Caco-2 (cell line): ENCODE results near the gene ORMDL2. TPM values are rescaled to one million over a fixed set of nuclear protein-coding genes. Genes with fewer than 3 reads are reported as not detected.
"Not testable (repeated sequence)": the region's sequence is repeated elsewhere in the genome, so short reads cannot be mapped to it uniquely, and the experiment has no call there.

Experiments used
- BruUV-seq: library from RNA; stranded (reverse); fragments of 400-500 nt; replicated peaks from 2 replicates; lab custom pipeline; 2021; lab: Mats Ljungman, UMichigan
- CTCF ChIA-PET: fragments of 300-600 bp; sonication (Branson Sonifier 250); formaldehyde crosslinking; loops from one replicate; lab custom pipeline; 2022; ENCODE audit warnings: antibody characterized with exemption; lab: Charles Lee
- POLR2A ChIA-PET: fragments of 300-600 bp; sonication (Branson Sonifier 250); formaldehyde crosslinking; loops from one replicate; lab custom pipeline; 2022; ENCODE audit warnings: antibody characterized with exemption; lab: Charles Lee
- DNase-seq, 2 experiments: peaks; one replicate each; pipeline versions ENCODE4 v3.0.0 to v3.0.0-alpha.2; 2020 to 2022
- H3K27me3 ChIP-seq: replicated peaks from 2 replicates; pipeline ENCODE4 v1.6.0; 2011; ENCODE audit warnings: low read length; ENCODE audit not compliant: control insufficient read depth, insufficient read depth
- H3K36me3 ChIP-seq: 2 replicates; pipeline ENCODE4 v1.5.1; 2011; ENCODE audit warnings: low read length; ENCODE audit not compliant: control insufficient read depth, insufficient read depth
- H3K4me1 ChIP-seq: fragments of 250-450 bp; sonication (Bioruptor Pico); 2 replicates; pipeline ENCODE4 v1.5.1; 2020; ENCODE audit warnings: mild to moderate bottlenecking
- H3K4me3 ChIP-seq: 2 replicates; pipeline ENCODE4 v1.5.1; 2011; ENCODE audit warnings: low read depth, mild to moderate bottlenecking, control low read depth, low read length
- H3K9me3 ChIP-seq: fragments of 250-450 bp; sonication (Bioruptor Pico); 2 replicates; pipeline ENCODE4 v1.5.1; 2020; ENCODE audit warnings: mild to moderate bottlenecking, moderate library complexity
- H3K27ac Mint-ChIP-seq: one replicate; pipeline ENCODE4 v1.8.0; 2022; ENCODE audit warnings: mixed read lengths; ENCODE audit not compliant: unreplicated experiment
- H3K27me3 Mint-ChIP-seq: one replicate; pipeline ENCODE4 v1.8.0; 2022; ENCODE audit warnings: mixed read lengths; ENCODE audit not compliant: insufficient read depth, unreplicated experiment
- H3K36me3 Mint-ChIP-seq: one replicate; pipeline ENCODE4 v1.8.0; 2022; ENCODE audit warnings: mild to moderate bottlenecking, mixed read lengths; ENCODE audit not compliant: insufficient read depth, unreplicated experiment
- H3K4me1 Mint-ChIP-seq: one replicate; pipeline ENCODE4 v1.8.0; 2022; ENCODE audit warnings: low read depth, mixed read lengths; ENCODE audit not compliant: unreplicated experiment
- H3K4me3 Mint-ChIP-seq: one replicate; pipeline ENCODE4 v1.8.0; 2022; ENCODE audit warnings: mild to moderate bottlenecking, moderate library complexity, mixed read lengths; ENCODE audit not compliant: unreplicated experiment
- H3K9me3 Mint-ChIP-seq: one replicate; pipeline ENCODE4 v1.8.0; 2022; ENCODE audit warnings: mixed read lengths; ENCODE audit not compliant: unreplicated experiment
- CTCF ChIP-seq, 2 experiments: fragments of 200-600 bp in 1 of 2; IDR thresholded peaks; 1 replicate in 1 of 2; 2 replicates in 1 of 2; pipeline versions ENCODE4 v1.5.1 to v1.8.0; 2011 to 2022; ENCODE audit warnings: antibody characterized with exemption in 1 of 2, control low read depth in 1 of 2, inconsistent platforms in 1 of 2, low read depth in 1 of 2, low read length in 1 of 2, mild to moderate bottlenecking in 1 of 2, moderate library complexity in 1 of 2; ENCODE audit not compliant: insufficient read depth in 1 of 2, severe bottlenecking in 1 of 2, unreplicated experiment in 1 of 2
- intact Hi-C: fragments of 100-400 bp; cut with micrococcal nuclease; formaldehyde crosslinking; loops from one replicate; pipeline ENCODE4 v1.10.0; 2022; ENCODE audit not compliant: unreplicated experiment
- total RNA-seq: library from RNA; stranded (reverse); gene quantifications from 2 replicates; pipeline ENCODE4 v1.2.3, GENCODE V29; 2022

Gene ORMDL2
- total RNA-seq, 1 experiment from 2014 or later = 44.0 TPM

GRCh38 chr12:55861871-55862270 is 44.0 kb downstream of the ORMDL2 start:
- intact Hi-C loops = no loop called here
- H3K4me3 ChIP-seq = no peak overlapping the region
- TF ChIP-seq CTCF (IDR thresholded peaks at IDR 0.05; ENCODE audit: insufficient read depth in 1 of 2, low read depth in 1 of 2, low read length in 1 of 2, severe bottlenecking in 1 of 2, unreplicated experiment in 1 of 2) = no peak
- CTCF ChIA-PET = no interaction called here
- Mint-ChIP-seq H3K36me3 (no peaks in the 10 kb centered on the region), H3K4me3 (no peak overlapping the region), H3K27ac (no peak overlapping the region), H3K9me3 (no peaks in the 10 kb centered on the region), H3K27me3 (no peaks in the 10 kb centered on the region), H3K4me1 (no peaks in the 10 kb centered on the region)
- POLR2A ChIA-PET = interaction anchor here (0.8 kb wide), 1 partner anchor 44 kb away, joined by 3 read pairs; the partner anchor contains the start of genes ORMDL2 and SARNP
- BruUV-seq = no TSS peak
- H3K4me1 ChIP-seq = peaks cover 7% of the 10 kb centered on the region; the same call in 1 of the 2 replicates
- 0 out of 2 replicates have a peak, but pooled peaks cover 3% of the 10 kb centered on the region for H3K9me3 ChIP-seq
- no peaks in the 10 kb centered on the region for H3K27me3 ChIP-seq
- no peak for DNase-seq
- H3K36me3 ChIP-seq = no peaks in the 10 kb centered on the region

- Histone ChIP-seq H3K36me3 (no peaks in the 10 kb centered on the region), H3K27me3 (no peaks in the 10 kb centered on the region), H3K4me1 (peaks cover 7% of the 10 kb centered on the region; the same call in 1 of the 2 replicates), H3K4me3 (no peak overlapping the region), H3K9me3 (0 out of 2 replicates have a peak, but pooled peaks cover 3% of the 10 kb centered on the region)
- Mint-ChIP-seq H3K27me3 (no peaks in the 10 kb centered on the region), H3K9me3 (no peaks in the 10 kb centered on the region), H3K27ac (no peak overlapping the region), H3K4me3 (no peak overlapping the region), H3K4me1 (no peaks in the 10 kb centered on the region), H3K36me3 (no peaks in the 10 kb centered on the region)
- POLR2A ChIA-PET = interaction anchor here (0.8 kb wide), 1 partner anchor 45 kb away, joined by 3 read pairs; the partner anchor contains the start of genes ORMDL2 and SARNP
- no peak for DNase-seq
- CTCF ChIA-PET = interaction anchor here (0.7 kb wide), 1 partner anchor 124 kb away, joined by 4 read pairs; no protein-coding TSS in a partner anchor
- no TSS peak for BruUV-seq
- intact Hi-C loops = no loop called here
- no peak for TF ChIP-seq CTCF (IDR thresholded peaks at IDR 0.05; ENCODE audit: insufficient read depth in 1 of 2, low read depth in 1 of 2, low read length in 1 of 2, severe bottlenecking in 1 of 2, unreplicated experiment in 1 of 2)
Observed at GRCh38 chr12:55862286-55862685, 44.4 kb downstream of the ORMDL2 start.

DNA sequence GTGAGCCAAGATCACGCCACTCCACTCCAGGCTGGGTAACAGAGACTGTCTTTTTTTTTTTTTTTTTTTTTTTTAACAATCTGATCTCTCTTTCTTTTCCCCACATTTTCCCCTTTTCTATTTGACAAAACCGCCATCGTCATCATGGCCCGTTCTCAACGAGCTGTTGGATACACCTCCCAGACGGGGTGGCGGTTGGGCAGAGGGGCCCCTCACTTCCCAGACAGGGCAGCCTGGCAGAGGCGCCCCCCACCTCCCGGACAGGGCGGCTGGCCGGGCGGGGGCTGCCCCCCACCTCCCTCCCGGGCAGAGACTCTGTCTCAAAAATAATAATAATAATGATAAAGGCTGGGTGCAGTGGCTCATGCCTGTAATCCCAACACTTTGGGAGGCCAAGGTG is 45.1 kb downstream of the ORMDL2 start:
- H3K4me1 Mint-ChIP-seq, H3K4me3 Mint-ChIP-seq, H3K4me3 ChIP-seq, H3K36me3 Mint-ChIP-seq, intact Hi-C loops, H3K9me3 ChIP-seq, BruUV-seq, POLR2A ChIA-PET, H3K27me3 Mint-ChIP-seq, H3K36me3 ChIP-seq, H3K4me1 ChIP-seq, H3K27me3 ChIP-seq, DNase-seq, H3K9me3 Mint-ChIP-seq, H3K27ac Mint-ChIP-seq: not testable (repeated sequence)
- CTCF ChIA-PET = interaction anchor here (0.7 kb wide), 1 partner anchor 124 kb away, joined by 4 read pairs; no protein-coding TSS in a partner anchor
